ENCODE measurements around the gene PTPRN2.
"Not testable (repeated sequence)": the region's sequence is repeated elsewhere in the genome, so short reads cannot be mapped to it uniquely, and the experiment has no call there.

The PTPRN2 gene

GRCh38 chr7:158331826-158332450 is 255.7 kb downstream of the PTPRN2 start:
- not testable (repeated sequence) for H3K27me3 Mint-ChIP-seq; H3K4me1 Mint-ChIP-seq (ENCODE audit: low read depth); H3K27ac Mint-ChIP-seq; H3K4me3 Mint-ChIP-seq
- Mint-ChIP-seq H3K9me3 (peaks cover 32% of the 10 kb centered on the region), H3K36me3 (ENCODE audit: low read depth) (peaks cover 16% of the 10 kb centered on the region)

GRCh38 chr7:158329686-158330085 is 257.9 kb downstream of the PTPRN2 start:
- H3K4me3 Mint-ChIP-seq = no peak overlapping the region
- peaks cover 38% of the 10 kb centered on the region for H3K9me3 Mint-ChIP-seq
- no peaks in the 10 kb centered on the region for H3K27me3 Mint-ChIP-seq
- H3K4me1 Mint-ChIP-seq (ENCODE audit: low read depth) = no peaks in the 10 kb centered on the region
- H3K36me3 Mint-ChIP-seq (ENCODE audit: low read depth) = peaks cover 16% of the 10 kb centered on the region
- H3K27ac Mint-ChIP-seq = no peak overlapping the region

- Mint-ChIP-seq H3K27ac (no peak overlapping the region), H3K4me1 (ENCODE audit: low read depth) (no peaks in the 10 kb centered on the region), H3K27me3 (no peaks in the 10 kb centered on the region), H3K4me3 (no peak overlapping the region), H3K9me3 (peaks cover 38% of the 10 kb centered on the region), H3K36me3 (ENCODE audit: low read depth) (peaks cover 16% of the 10 kb centered on the region)
Measured at GRCh38 chr7:158329014-158329610, 258.5 kb downstream of the PTPRN2 start.

- H3K27me3 Mint-ChIP-seq = no peaks in the 10 kb centered on the region
- H3K4me1 Mint-ChIP-seq (ENCODE audit: low read depth) = no peaks in the 10 kb centered on the region
- peaks cover 14% of the 10 kb centered on the region for H3K36me3 Mint-ChIP-seq (ENCODE audit: low read depth)
- H3K9me3 Mint-ChIP-seq = peaks cover 36% of the 10 kb centered on the region
- H3K27ac Mint-ChIP-seq = no peak overlapping the region
- no peak overlapping the region for H3K4me3 Mint-ChIP-seq
Measured at GRCh38 chr7:158328376-158329013, 259.1 kb downstream of the PTPRN2 start.

GRCh38 chr7:158327571-158328180 is 259.9 kb downstream of the PTPRN2 start:
- Mint-ChIP-seq H3K36me3 (ENCODE audit: low read depth) (peaks cover 10% of the 10 kb centered on the region), H3K27ac (no peak overlapping the region), H3K4me1 (ENCODE audit: low read depth) (no peaks in the 10 kb centered on the region), H3K27me3 (no peaks in the 10 kb centered on the region), H3K9me3 (peaks cover 32% of the 10 kb centered on the region), H3K4me3 (no peak overlapping the region)

GRCh38 chr7:158327012-158327411 is 260.6 kb downstream of the PTPRN2 start:
- Mint-ChIP-seq H3K36me3 (ENCODE audit: low read depth) (peaks cover 5% of the 10 kb centered on the region), H3K9me3 (peaks cover 26% of the 10 kb centered on the region), H3K27me3 (no peaks in the 10 kb centered on the region), H3K27ac (no peak overlapping the region), H3K4me1 (ENCODE audit: low read depth) (no peaks in the 10 kb centered on the region), H3K4me3 (no peak overlapping the region)

- Mint-ChIP-seq H3K9me3 (peaks cover 19% of the 10 kb centered on the region), H3K4me3 (no peak overlapping the region), H3K4me1 (ENCODE audit: low read depth) (no peaks in the 10 kb centered on the region), H3K36me3 (ENCODE audit: low read depth) (no peaks in the 10 kb centered on the region), H3K27me3 (no peaks in the 10 kb centered on the region), H3K27ac (no peak overlapping the region)
Measured at GRCh38 chr7:158325530-158326381, 261.9 kb downstream of the PTPRN2 start.

- no peak overlapping the region for H3K27ac Mint-ChIP-seq
- H3K36me3 Mint-ChIP-seq (ENCODE audit: low read depth) = no peaks in the 10 kb centered on the region
- no peaks in the 10 kb centered on the region for H3K27me3 Mint-ChIP-seq
- no peak overlapping the region for H3K4me3 Mint-ChIP-seq
- H3K9me3 Mint-ChIP-seq = peaks cover 14% of the 10 kb centered on the region
- H3K4me1 Mint-ChIP-seq (ENCODE audit: low read depth) = no peaks in the 10 kb centered on the region
Measured at GRCh38 chr7:158324397-158325360, 262.9 kb downstream of the PTPRN2 start.

GRCh38 chr7:158323741-158324396 is 263.8 kb downstream of the PTPRN2 start:
- H3K36me3 Mint-ChIP-seq (ENCODE audit: low read depth) = no peaks in the 10 kb centered on the region
- no peaks in the 10 kb centered on the region for H3K27me3 Mint-ChIP-seq
- no peaks in the 10 kb centered on the region for H3K4me1 Mint-ChIP-seq (ENCODE audit: low read depth)
- no peak overlapping the region for H3K4me3 Mint-ChIP-seq
- H3K9me3 Mint-ChIP-seq = peaks cover 14% of the 10 kb centered on the region
- no peak overlapping the region for H3K27ac Mint-ChIP-seq

GRCh38 chr7:158322616-158323530 is 264.8 kb downstream of the PTPRN2 start:
- Mint-ChIP-seq H3K4me3 (no peak overlapping the region), H3K27me3 (no peaks in the 10 kb centered on the region), H3K27ac (no peak overlapping the region), H3K36me3 (ENCODE audit: low read depth) (no peaks in the 10 kb centered on the region), H3K4me1 (ENCODE audit: low read depth) (no peaks in the 10 kb centered on the region), H3K9me3 (peaks cover 14% of the 10 kb centered on the region)

GRCh38 chr7:158321936-158322615 is 265.5 kb downstream of the PTPRN2 start:
- H3K27me3 Mint-ChIP-seq = peaks cover 5% of the 10 kb centered on the region
- peaks cover 9% of the 10 kb centered on the region for H3K9me3 Mint-ChIP-seq
- H3K27ac Mint-ChIP-seq = no peak overlapping the region
- no peak overlapping the region for H3K4me3 Mint-ChIP-seq
- no peaks in the 10 kb centered on the region for H3K4me1 Mint-ChIP-seq (ENCODE audit: low read depth)
- no peaks in the 10 kb centered on the region for H3K36me3 Mint-ChIP-seq (ENCODE audit: low read depth)

GRCh38 chr7:158321056-158321700 is 266.4 kb downstream of the PTPRN2 start:
- no peaks in the 10 kb centered on the region for H3K4me1 Mint-ChIP-seq (ENCODE audit: low read depth)
- H3K4me3 Mint-ChIP-seq = no peak overlapping the region
- no peaks in the 10 kb centered on the region for H3K36me3 Mint-ChIP-seq (ENCODE audit: low read depth)
- peaks cover 5% of the 10 kb centered on the region for H3K27me3 Mint-ChIP-seq
- no peak overlapping the region for H3K27ac Mint-ChIP-seq
- H3K9me3 Mint-ChIP-seq = no peaks in the 10 kb centered on the region
